Thoracic aorta (tissue), 2 donors: ENCODE results near the gene TMEM43. TPM values are rescaled to one million over a fixed set of nuclear protein-coding genes. Genes with fewer than 3 reads are reported as not detected.

Experiments used
- ATAC-seq: fragments of 150-250 bp; one replicate; pipeline ENCODE4 v1.8.0; 2017; ENCODE audit warnings: low read depth; ENCODE audit not compliant: insufficient number of reproducible peaks, low FRiP score
- DNase-seq: peaks from one replicate; pipeline ENCODE4 v3.0.0-alpha.2; 2020; ENCODE audit warnings: low spot score
- H3K27ac ChIP-seq, 2 donors: fragments of 200-600 bp; sonication (generic); 1 replicate in 1 of 2; 2 replicates in 1 of 2; pipeline ENCODE4 v1.5.1; 2016; ENCODE audit warnings: mild to moderate bottlenecking in 2 of 2, moderate library complexity in 2 of 2
- H3K27me3 ChIP-seq: fragments of 200-600 bp; sonication (generic); replicated peaks from 2 replicates; pipeline ENCODE4 v1.6.0; 2016; ENCODE audit warnings: mild to moderate bottlenecking; ENCODE audit not compliant: insufficient read depth
- H3K36me3 ChIP-seq: fragments of 200-600 bp; sonication (generic); one replicate; pipeline ENCODE4 v1.5.1; 2016
- H3K4me1 ChIP-seq, 2 donors: fragments of 200-600 bp; sonication (generic); 1 replicate in 1 of 2; 2 replicates in 1 of 2; pipeline versions ENCODE4 v1.5.1 to v1.6.0; 2016; ENCODE audit warnings: low read depth in 2 of 2, mild to moderate bottlenecking in 1 of 2; ENCODE audit not compliant: control insufficient read depth in 1 of 2
- H3K4me3 ChIP-seq: fragments of 200-600 bp; sonication (generic); 2 replicates; pipeline ENCODE4 v1.5.1; 2016; ENCODE audit warnings: mild to moderate bottlenecking
- H3K9me3 ChIP-seq: fragments of 200-600 bp; sonication (generic); 2 replicates; pipeline ENCODE4 v1.5.1; 2016
- CTCF ChIP-seq: fragments of 200-600 bp; sonication (generic); IDR thresholded peaks from one replicate; pipeline ENCODE4 v1.5.1; 2019; ENCODE audit warnings: antibody characterized with exemption
- total RNA-seq, 2 donors: library from RNA; depleted of rRNA; stranded (reverse); fragments of >200 nt; gene quantifications; one replicate each; pipeline versions ENCODE4 v1.1.0 to v1.2.3, GENCODE V29; 2016

TMEM43 gene
- total RNA-seq, 2 donors from 2014 or later = 161 to 195 TPM

- H3K9me3 ChIP-seq = no peaks in the 10 kb centered on the region
- H3K4me3 ChIP-seq = no peak overlapping the region
- no peak for DNase-seq
- no peak overlapping the region for H3K27ac ChIP-seq
- H3K36me3 ChIP-seq = peaks cover 36% of the 10 kb centered on the region
- H3K4me1 ChIP-seq = no peaks in the 10 kb centered on the region
- no peak for ATAC-seq
- no peaks in the 10 kb centered on the region for H3K27me3 ChIP-seq
- TF ChIP-seq CTCF = no peak
Measured at GRCh38 chr3:14110699-14111098, 14.2 kb upstream of the TMEM43 start.

GRCh38 chr3:14113965-14114635 is 10.8 kb upstream of the TMEM43 start:
- ATAC-seq = no peak
- H3K27ac ChIP-seq = no peak overlapping the region
- H3K36me3 ChIP-seq = peaks cover 43% of the 10 kb centered on the region
- H3K4me3 ChIP-seq = no peak overlapping the region
- H3K9me3 ChIP-seq = no peaks in the 10 kb centered on the region
- no peak for DNase-seq
- H3K27me3 ChIP-seq = no peaks in the 10 kb centered on the region
- no peak for TF ChIP-seq CTCF
- peaks cover 0 to 8% of the 10 kb centered on the region in 2 donors for H3K4me1 ChIP-seq

- Histone ChIP-seq H3K4me1 (peaks cover 0 to 9% of the 10 kb centered on the region in 2 donors), H3K27ac (no peak overlapping the region), H3K27me3 (no peaks in the 10 kb centered on the region), H3K9me3 (no peaks in the 10 kb centered on the region), H3K4me3 (no peak overlapping the region), H3K36me3 (peaks cover 36% of the 10 kb centered on the region)
- ATAC-seq = no peak
- DNase-seq = no peak
- TF ChIP-seq CTCF = no peak
Measured at GRCh38 chr3:14117468-14118399, 7.1 kb upstream of the TMEM43 start.

GRCh38 chr3:14118400-14119381 is 6.2 kb upstream of the TMEM43 start:
- no peak overlapping the region for H3K4me3 ChIP-seq
- peaks cover 5 to 18% of the 10 kb centered on the region in 2 donors for H3K4me1 ChIP-seq
- TF ChIP-seq CTCF = no peak
- no peaks in the 10 kb centered on the region for H3K9me3 ChIP-seq
- peaks cover 26% of the 10 kb centered on the region for H3K36me3 ChIP-seq
- ATAC-seq (no peak), DNase-seq (no peak)
- H3K27ac ChIP-seq = no peak overlapping the region
- H3K27me3 ChIP-seq = no peaks in the 10 kb centered on the region
